ENCODE measurements around the gene HOXD3. TPM values are rescaled to one million over a fixed set of nuclear protein-coding genes. Genes with fewer than 3 reads are reported as not detected.

The HOXD3 gene
- total RNA-seq, 1 donor from 2014 or later = not detected

DNA sequence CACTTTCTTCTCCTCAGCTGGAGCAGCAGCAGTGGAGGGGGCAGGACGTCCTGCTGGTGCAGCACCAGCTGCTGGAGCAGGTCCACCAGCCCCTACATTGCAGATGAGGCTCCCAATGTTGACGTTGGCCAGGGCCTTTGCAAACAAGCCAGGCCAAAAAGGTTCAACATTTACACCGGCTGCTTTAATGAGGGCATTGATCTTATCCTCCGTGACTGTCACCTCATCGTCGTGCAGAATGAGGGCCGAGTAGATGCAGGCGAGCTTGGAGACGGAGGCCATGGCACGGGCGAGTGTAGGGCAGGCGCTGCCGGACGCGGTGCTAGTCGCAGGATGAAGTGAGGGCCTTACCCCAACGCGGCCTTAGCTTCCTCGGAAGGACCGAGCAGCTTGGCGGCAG is 43.9 kb downstream of the HOXD3 start:
- DNase-seq (ENCODE audit: low spot score in 2 of 2) (no peak), FAIRE-seq (no peak)

GRCh38 chr2:176202491-176202890 is 45.4 kb downstream of the HOXD3 start:
- DNase-seq (ENCODE audit: low spot score in 2 of 2) = no peak
- no peak for FAIRE-seq

DNA sequence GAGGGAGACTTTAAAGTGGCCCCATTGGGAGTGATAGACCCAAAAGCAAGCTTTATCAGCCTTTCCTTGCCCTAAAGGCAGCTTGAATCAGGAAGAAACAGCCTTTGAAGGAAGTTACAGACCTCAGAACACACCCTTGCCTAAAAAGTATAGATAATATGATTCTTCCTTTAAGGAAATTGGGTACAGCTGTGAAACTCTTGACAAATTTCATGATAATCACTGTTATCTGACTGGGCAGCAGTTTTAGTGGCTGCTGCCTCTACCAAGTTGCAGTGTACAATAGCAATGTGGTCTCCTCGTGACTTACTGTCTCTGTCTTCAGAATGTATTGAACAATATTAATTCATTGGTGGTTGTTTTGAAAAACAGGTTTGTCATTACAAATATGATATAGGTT is 48.0 kb downstream of the HOXD3 start:
- DNase-seq (ENCODE audit: low spot score in 2 of 2) (no peak), FAIRE-seq (no peak)

GRCh38 chr2:176206136-176206535 is 49.0 kb downstream of the HOXD3 start:
- FAIRE-seq = no peak
- DNase-seq (ENCODE audit: low spot score in 2 of 2) = no peak

GRCh38 chr2:176206682-176207081 is 49.6 kb downstream of the HOXD3 start:
- DNase-seq (ENCODE audit: low spot score in 2 of 2) (no peak), FAIRE-seq (no peak)

DNA sequence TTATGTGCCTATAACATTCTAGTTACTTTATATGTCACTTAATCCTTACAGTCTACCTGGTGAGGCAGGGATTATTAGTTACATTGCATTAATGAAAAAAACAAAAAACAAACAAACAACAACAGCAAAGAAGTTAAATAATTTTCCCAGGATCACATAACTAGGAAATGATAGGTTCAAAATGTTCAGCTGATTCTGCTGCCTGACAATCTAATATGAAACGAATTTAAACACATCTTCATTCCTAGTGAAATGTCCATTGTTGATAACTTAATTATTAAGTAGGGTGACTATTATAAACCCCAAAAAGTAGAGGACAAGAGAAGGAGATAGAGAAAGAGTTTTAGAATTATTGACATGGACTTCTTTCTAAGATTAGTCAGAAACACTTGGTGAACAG is 54.0 kb downstream of the HOXD3 start:
- no peak for FAIRE-seq
- no peak for DNase-seq (ENCODE audit: low spot score in 2 of 2)

- FAIRE-seq (no peak), DNase-seq (ENCODE audit: low spot score in 2 of 2) (no peak)
Observed at GRCh38 chr2:176212276-176212675, 55.2 kb downstream of the HOXD3 start.

DNA sequence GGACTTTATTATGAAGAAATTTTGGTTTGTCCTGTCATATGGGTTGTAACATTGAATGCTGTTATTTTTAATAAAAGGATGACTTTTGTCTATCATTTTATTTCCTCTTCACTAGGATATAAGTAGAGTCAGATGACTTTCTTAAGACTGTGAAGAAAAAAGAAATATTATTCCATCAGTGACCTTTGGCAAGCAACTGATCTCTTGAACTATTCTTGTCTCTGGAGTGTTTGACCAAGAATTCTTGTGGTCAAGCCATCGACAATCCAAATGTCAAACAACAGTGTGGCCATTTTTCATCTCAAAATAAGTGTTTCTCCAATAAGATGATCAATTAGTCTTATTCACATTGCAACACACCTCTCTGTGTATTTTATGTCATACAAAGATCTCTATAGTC is 56.3 kb downstream of the HOXD3 start:
- DNase-seq (ENCODE audit: low spot score in 2 of 2) = no peak

More for the DNA sequence above, 56.3 kb downstream of the HOXD3 start:
- no peak for FAIRE-seq

Small RNA genes lying within 50 kb of the gene (small RNA-seq; reads per million reads assigned to genes)
- 42.0 reads per million, percentile 97 among the genes with 10 or more reads in this experiment for gene MIR10B

Other genes starting within 250 kb of the HOXD3 start
- 62.8 TPM for gene LNPK, start 155.0 kb upstream of the HOXD3 start, total RNA-seq
- gene EVX2, start 73.3 kb upstream of the HOXD3 start, total RNA-seq = not detected
- gene HOXD13, start 64.6 kb upstream of the HOXD3 start, total RNA-seq = not detected
- gene HOXD12, start 57.5 kb upstream of the HOXD3 start, total RNA-seq = not detected
- gene HOXD11, start 50.0 kb upstream of the HOXD3 start, total RNA-seq = not detected
- gene HOXD10, start 40.5 kb upstream of the HOXD3 start, total RNA-seq = not detected
- not detected for gene HOXD9, start 34.6 kb upstream of the HOXD3 start, total RNA-seq
- not detected for gene HOXD8, start 27.6 kb upstream of the HOXD3 start, total RNA-seq
- not detected for gene HOXD4, start 5.8 kb upstream of the HOXD3 start, total RNA-seq
- gene HOXD1, start 31.4 kb downstream of the HOXD3 start, total RNA-seq = not detected
- 55.4 TPM for gene MTX2, start 112.1 kb downstream of the HOXD3 start, total RNA-seq